Measurements from ENCODE around the gene MAPK4. TPM values are rescaled to one million over a fixed set of nuclear protein-coding genes. Genes with fewer than 3 reads are reported as not detected.
"Not testable (repeated sequence)": the region's sequence is repeated elsewhere in the genome, so short reads cannot be mapped to it uniquely, and the experiment has no call there.

The MAPK4 gene
- total RNA-seq (10 to 100 TPM; 13.3 to 18.1 TPM), polyA plus RNA-seq (ENCODE audit: insufficient read depth, low read depth, low replicate concordance) (9.3 TPM)
- long read RNA-seq, donor 1, full-length matches to known transcripts, result 5 of 10 reads
- long read RNA-seq, donor 1, partial matches to known transcripts, result 5 of 10 reads
- long read RNA-seq, donor 1, other reads (novel, unspliced or antisense), result 0 of 10 reads
- long read RNA-seq, donor 2, full-length matches to known transcripts, result 11 of 16 reads
- long read RNA-seq, donor 2, partial matches to known transcripts, result 5 of 16 reads
- long read RNA-seq, donor 2, other reads (novel, unspliced or antisense), result 0 of 16 reads

- 0 to 2% methylated on average over 10 to 68 of the region's 109 CpGs for WGBS, 2 donors
- H3K9me3 ChIP-seq, result no peaks in the 10 kb centered on the region
- H3K4me1 ChIP-seq, result peaks cover 4% of the 10 kb centered on the region
- H3K27me3 ChIP-seq, result no peaks in the 10 kb centered on the region
- TF ChIP-seq POLR2A (IDR thresholded peaks at IDR 0.05), result no peak
- TF ChIP-seq CTCF (IDR thresholded peaks at IDR 0.05), result no peak
- H3K4me3 ChIP-seq, result peak within 1 kb of the TSS; percentile 52 to 79
- H3K27ac ChIP-seq, result peak within 1 kb of the TSS; percentile 50 to 65
- DNase-seq, result peak; percentile 57
- intact Hi-C loops (cut with DNase I; ENCODE audit: low total_unique reads), result no loop called here
- H3K36me3 ChIP-seq (ENCODE audit: low read depth, missing control alignments), result no peaks in the 10 kb centered on the region
Measured at GRCh38 chr18:50559752-50560680, at the start of gene MAPK4. MAPK4 (plus strand) TSS chr18:50560087; CDS start chr18:50663959, 103,872 bp downstream.

- 68 to 75% methylated on average over 5 of the region's 5 CpGs for WGBS, 2 donors
- not testable (repeated sequence) for DNase-seq; H3K9me3 ChIP-seq; H3K4me1 ChIP-seq; H3K27me3 ChIP-seq; H3K36me3 ChIP-seq (ENCODE audit: low read depth, missing control alignments); H3K4me3 ChIP-seq; H3K27ac ChIP-seq
- intact Hi-C loops (cut with DNase I; ENCODE audit: low total_unique reads), result loop anchor here (10.0 kb wide), 1 partner anchor 348 kb away; no protein-coding TSS in a partner anchor
Measured at GRCh38 chr18:50517277-50517676, 42.6 kb upstream of the MAPK4 start.

- WGBS, 2 donors, result 57 to 62% methylated on average over 4 of the region's 4 CpGs
- intact Hi-C loops (cut with DNase I; ENCODE audit: low total_unique reads), result loop anchor here (10.0 kb wide), 1 partner anchor 346 kb away; no protein-coding TSS in a partner anchor
- no peak for DNase-seq
Measured at GRCh38 chr18:50518787-50519546, 40.9 kb upstream of the MAPK4 start.

GRCh38 chr18:50523165-50523564, 36.7 kb upstream of the MAPK4 start:
- H3K9me3 ChIP-seq, result no peaks in the 10 kb centered on the region
- TF ChIP-seq POLR2A (IDR thresholded peaks at IDR 0.05) (no peak), CTCF (IDR thresholded peaks at IDR 0.05) (no peak)
- H3K4me1 ChIP-seq, result peaks cover 6% of the 10 kb centered on the region
- no peaks in the 10 kb centered on the region for H3K27me3 ChIP-seq
- intact Hi-C loops (cut with DNase I; ENCODE audit: low total_unique reads), result no loop called here
- no peaks in the 10 kb centered on the region for H3K36me3 ChIP-seq (ENCODE audit: low read depth, missing control alignments)
- peak overlapping the region; percentile 28 to 38 for H3K27ac ChIP-seq
- DNase-seq, result peak; percentile 65
- 47 to 62% methylated on average over 6 of the region's 6 CpGs for WGBS, 2 donors
- no peak overlapping the region for H3K4me3 ChIP-seq

More at GRCh38 chr18:50518787-50519546, 40.9 kb upstream of the MAPK4 start:
- TF ChIP-seq POLR2A (IDR thresholded peaks at IDR 0.05) (no peak), CTCF (IDR thresholded peaks at IDR 0.05) (no peak)
- Histone ChIP-seq H3K36me3 (ENCODE audit: low read depth, missing control alignments) (no peaks in the 10 kb centered on the region), H3K27ac (no peak overlapping the region), H3K9me3 (no peaks in the 10 kb centered on the region), H3K27me3 (no peaks in the 10 kb centered on the region), H3K4me1 (peaks cover 6% of the 10 kb centered on the region), H3K4me3 (no peak overlapping the region)

Measured in testis (tissue), 5 donors.